Measurements from ENCODE around the gene COG1.

Gene COG1

DNA sequence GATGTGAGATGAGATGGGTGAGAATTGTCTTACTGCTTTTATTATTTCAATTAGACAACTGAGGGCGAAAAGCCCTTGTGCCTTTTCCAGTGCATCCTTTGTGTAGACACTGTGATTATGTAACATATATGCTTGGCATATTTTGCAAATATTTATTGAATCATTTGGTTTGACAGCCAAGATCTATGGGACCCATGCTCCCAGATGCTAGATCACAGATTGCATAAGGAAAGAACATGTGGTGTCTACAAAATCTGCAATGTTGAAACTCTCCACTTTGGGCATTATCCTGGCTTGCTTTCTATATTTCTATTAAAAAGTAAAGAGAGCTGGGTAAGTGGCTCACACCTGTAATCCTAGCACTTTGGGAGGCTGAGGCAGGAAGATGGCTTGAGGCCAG lies 4.8 kb upstream of the COG1 start:
- Histone ChIP-seq H3K36me3 (no peaks in the 10 kb centered on the region), H3K4me3 (ENCODE audit: low read depth, low read length) (no peak overlapping the region), H3K9me3 (ENCODE audit: severe bottlenecking) (no peaks in the 10 kb centered on the region), H3K27ac (no peak overlapping the region), H3K27me3 (ENCODE audit: insufficient read depth, low read depth, severe bottlenecking) (no peaks in the 10 kb centered on the region)
- no peak for DNase-seq
- TF ChIP-seq, protein P1, sequence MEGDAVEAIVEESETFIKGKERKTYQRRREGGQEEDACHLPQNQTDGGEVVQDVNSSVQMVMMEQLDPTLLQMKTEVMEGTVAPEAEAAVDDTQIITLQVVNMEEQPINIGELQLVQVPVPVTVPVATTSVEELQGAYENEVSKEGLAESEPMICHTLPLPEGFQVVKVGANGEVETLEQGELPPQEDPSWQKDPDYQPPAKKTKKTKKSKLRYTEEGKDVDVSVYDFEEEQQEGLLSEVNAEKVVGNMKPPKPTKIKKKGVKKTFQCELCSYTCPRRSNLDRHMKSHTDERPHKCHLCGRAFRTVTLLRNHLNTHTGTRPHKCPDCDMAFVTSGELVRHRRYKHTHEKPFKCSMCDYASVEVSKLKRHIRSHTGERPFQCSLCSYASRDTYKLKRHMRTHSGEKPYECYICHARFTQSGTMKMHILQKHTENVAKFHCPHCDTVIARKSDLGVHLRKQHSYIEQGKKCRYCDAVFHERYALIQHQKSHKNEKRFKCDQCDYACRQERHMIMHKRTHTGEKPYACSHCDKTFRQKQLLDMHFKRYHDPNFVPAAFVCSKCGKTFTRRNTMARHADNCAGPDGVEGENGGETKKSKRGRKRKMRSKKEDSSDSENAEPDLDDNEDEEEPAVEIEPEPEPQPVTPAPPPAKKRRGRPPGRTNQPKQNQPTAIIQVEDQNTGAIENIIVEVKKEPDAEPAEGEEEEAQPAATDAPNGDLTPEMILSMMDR (IDR thresholded peaks at IDR 0.05; ENCODE audit: low read depth, low read length), result no peak

GRCh38 chr17:73189417-73190099 lies 3.3 kb upstream of the COG1 start:
- Histone ChIP-seq H3K9me3 (ENCODE audit: severe bottlenecking) (no peaks in the 10 kb centered on the region), H3K27ac (peak overlapping the region; percentile 23), H3K27me3 (ENCODE audit: insufficient read depth, low read depth, severe bottlenecking) (no peaks in the 10 kb centered on the region), H3K4me3 (ENCODE audit: low read depth, low read length) (no peak overlapping the region), H3K36me3 (peaks cover 2% of the 10 kb centered on the region)
- DNase-seq, result peak; percentile 92
- TF ChIP-seq, protein P1 (IDR thresholded peaks at IDR 0.05; ENCODE audit: low read depth, low read length), result peak; percentile 99

DNA sequence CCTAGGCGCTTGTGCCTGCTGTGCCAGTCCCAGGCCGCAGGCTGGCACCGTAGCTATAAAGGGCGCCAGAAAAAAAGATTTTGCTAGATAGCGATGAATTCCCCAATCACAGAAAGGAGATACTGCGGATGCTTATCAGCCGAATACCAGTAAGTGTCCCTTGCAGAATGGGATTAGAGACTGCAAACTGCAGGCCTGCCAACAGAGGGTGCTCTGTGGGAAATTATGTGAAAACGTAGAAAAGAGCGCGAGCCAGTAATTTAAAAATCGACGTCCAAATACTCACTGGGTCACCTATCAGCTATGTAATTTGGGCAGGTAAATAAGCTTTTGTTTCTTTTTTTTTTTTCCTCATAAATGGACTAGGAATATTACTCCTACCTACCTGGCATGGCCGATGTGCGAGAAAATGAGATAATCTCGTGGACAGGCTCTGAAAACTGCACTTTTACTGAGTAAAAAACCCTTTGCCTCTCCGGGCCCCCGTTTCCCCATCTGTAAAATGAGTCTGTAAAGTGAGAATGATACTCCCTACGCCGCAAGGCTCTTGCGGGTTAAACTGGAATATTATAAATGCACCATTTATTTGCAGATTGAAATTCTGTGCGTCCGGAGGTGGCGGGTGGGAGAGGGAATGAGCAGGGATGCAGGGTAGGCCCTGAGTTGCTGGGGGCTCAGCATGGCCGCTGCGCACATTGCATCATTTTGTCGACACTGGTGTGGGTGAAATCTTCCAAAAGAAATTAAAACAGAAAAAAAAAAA lies 1.2 kb upstream of the COG1 start:
- no peaks in the 10 kb centered on the region for H3K27me3 ChIP-seq (ENCODE audit: insufficient read depth, low read depth, severe bottlenecking)
- peak; percentile 84 for DNase-seq

DNA sequence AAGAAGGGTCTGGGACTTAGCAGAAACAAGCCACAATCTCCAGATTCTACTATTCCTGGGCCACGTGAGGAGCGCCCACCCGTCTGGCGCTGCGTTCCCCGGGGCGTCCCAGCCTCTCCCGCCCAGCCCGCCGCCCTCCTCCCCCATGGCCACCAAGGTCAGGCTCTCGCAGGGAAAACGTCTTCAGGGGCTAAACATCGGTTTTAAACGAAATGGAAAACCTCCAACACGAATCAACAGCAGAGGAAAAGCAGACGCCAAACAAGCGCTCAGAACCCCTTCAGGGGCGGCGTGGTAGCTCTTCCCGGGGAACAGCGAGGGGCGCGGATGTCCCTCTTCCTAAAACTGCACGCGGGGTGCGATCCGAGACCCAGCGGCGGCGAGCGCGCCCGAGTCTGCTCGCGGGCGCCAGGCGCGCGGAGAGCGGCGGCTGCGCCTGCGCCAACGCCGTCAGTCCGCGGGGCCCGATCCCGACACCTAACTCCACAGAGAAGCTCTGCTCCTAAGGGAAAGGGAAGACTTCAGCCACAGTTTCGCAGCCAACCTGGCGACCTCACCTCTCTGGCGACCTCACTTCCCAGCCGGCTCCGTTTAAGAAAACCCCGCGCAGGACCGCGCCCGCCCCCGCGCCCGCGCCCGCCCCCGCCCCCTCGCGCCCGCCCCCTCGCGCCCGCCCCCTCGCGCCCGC lies 505 bp upstream of the COG1 start:
- Histone ChIP-seq H3K4me3 (ENCODE audit: low read depth, low read length) (peak overlapping the region; percentile 69), H3K27me3 (ENCODE audit: insufficient read depth, low read depth, severe bottlenecking) (no peaks in the 10 kb centered on the region), H3K36me3 (peaks cover 24% of the 10 kb centered on the region), H3K9me3 (ENCODE audit: severe bottlenecking) (no peaks in the 10 kb centered on the region), H3K27ac (peak overlapping the region; percentile 98)
- peak; percentile 89 for DNase-seq
- TF ChIP-seq, protein P1 (IDR thresholded peaks at IDR 0.05; ENCODE audit: low read depth, low read length), result no peak

More for the DNA sequence above, 1.2 kb upstream of the COG1 start:
- TF ChIP-seq, protein P1 (IDR thresholded peaks at IDR 0.05; ENCODE audit: low read depth, low read length), result peak; percentile 84
- peaks cover 17% of the 10 kb centered on the region for H3K36me3 ChIP-seq
- peak overlapping the region; percentile 69 for H3K4me3 ChIP-seq (ENCODE audit: low read depth, low read length)
- H3K27ac ChIP-seq, result peak overlapping the region; percentile 98
- no peaks in the 10 kb centered on the region for H3K9me3 ChIP-seq (ENCODE audit: severe bottlenecking)

DNA sequence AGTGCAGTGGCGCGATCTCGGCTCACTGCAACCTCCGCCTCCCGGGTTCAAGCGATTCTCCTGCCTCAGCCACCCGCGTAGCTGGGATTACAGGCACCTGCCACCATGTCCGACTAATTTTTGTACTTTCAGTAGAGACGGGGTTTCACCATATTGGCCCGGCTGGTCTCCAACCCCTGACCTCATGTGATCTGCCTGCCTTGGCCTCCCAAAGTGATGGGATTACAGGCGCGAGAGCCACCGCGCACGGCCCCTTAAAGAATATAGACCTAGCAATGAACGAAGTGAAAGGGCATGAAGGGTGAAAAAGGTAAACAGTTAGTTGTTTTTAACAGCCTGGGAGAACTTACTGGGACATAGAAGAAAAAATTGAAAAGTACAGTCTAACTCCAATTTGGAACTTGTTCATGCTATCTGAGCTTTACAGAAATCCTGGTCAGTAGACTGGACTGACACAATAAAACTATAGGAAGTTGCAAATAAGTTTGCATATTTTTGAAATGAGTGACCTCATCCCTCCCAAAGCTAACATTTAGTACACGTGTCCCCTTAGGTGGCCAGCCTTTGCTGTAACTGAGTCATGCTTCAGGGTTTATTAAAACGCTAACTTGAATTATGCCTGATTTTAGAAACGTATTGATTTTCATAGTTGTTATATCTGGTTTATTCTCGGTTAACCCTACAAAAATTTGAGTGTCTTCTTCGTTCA lies 1.8 kb downstream of the COG1 start:
- Histone ChIP-seq H3K9me3 (ENCODE audit: severe bottlenecking) (no peaks in the 10 kb centered on the region), H3K27ac (no peak overlapping the region), H3K27me3 (ENCODE audit: insufficient read depth, low read depth, severe bottlenecking) (no peaks in the 10 kb centered on the region), H3K36me3 (peaks cover 48% of the 10 kb centered on the region), H3K4me3 (ENCODE audit: low read depth, low read length) (no peak overlapping the region)
- TF ChIP-seq, protein P1 (IDR thresholded peaks at IDR 0.05; ENCODE audit: low read depth, low read length), result no peak
- no peak for DNase-seq

All from WERI-Rb-1 (cell line).